ENCODE data around the gene COL17A1.

Gene COL17A1

DNA sequence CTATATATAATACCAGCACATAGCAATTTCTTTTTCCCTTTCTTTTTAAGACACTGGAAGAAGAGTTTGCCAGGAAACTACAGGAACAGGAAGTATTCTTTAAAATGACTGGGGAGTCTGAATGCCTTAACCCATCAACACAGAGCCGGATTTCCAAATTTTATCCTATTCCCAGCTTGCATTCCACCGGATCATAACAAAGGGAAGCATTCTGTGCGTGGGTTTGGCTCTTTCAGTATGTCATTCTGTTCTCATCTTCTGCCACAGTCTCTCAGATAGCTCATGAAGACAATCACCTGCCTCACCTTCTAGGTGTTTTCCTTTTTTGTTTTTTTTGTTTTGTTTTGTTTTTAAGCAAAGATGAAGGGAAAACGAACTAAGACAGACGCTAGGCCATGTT, 60.2 kb downstream of the COL17A1 start:
- no peaks in the 10 kb centered on the region; the same call in none of the 2 replicates for H3K36me3 ChIP-seq (ENCODE audit: insufficient read depth, low read length)

DNA sequence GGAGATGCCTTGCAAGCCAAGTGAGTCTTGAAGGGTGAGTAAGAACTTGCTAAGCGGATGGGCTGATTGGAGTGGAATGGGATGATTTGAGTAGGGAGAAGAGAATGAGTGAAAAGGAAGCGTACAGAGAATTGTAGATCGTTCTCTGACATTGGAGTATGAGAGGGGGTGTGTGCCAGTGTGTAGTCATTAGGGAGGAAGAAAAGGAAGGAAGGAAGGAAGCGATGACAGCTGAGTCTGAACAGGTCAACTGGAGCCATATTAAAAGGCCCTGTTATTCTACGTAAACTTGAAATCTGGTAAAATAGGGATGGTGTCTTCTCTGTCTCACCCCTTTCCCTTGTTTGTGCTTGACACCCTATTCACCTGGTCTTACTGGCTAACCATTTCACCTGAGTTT, 63.7 kb downstream of the COL17A1 start:
- H3K4me1 ChIP-seq (ENCODE audit: insufficient read depth, low read length) = no peaks in the 10 kb centered on the region
- no peaks in the 10 kb centered on the region for H3K9me3 ChIP-seq (ENCODE audit: control insufficient read depth, insufficient read depth, low read length)
- no peak overlapping the region for H3K9ac ChIP-seq (ENCODE audit: low read depth, low read length)
- H3K36me3 ChIP-seq (ENCODE audit: insufficient read depth, low read length) = peaks cover 6% of the 10 kb centered on the region

More for the DNA sequence above, 60.2 kb downstream of the COL17A1 start:
- H3K9me3 ChIP-seq (ENCODE audit: control insufficient read depth, insufficient read depth, low read length) = no peaks in the 10 kb centered on the region
- H3K4me1 ChIP-seq (ENCODE audit: insufficient read depth, low read length) = no peaks in the 10 kb centered on the region
- H3K9ac ChIP-seq (ENCODE audit: low read depth, low read length) = no peak overlapping the region

DNA sequence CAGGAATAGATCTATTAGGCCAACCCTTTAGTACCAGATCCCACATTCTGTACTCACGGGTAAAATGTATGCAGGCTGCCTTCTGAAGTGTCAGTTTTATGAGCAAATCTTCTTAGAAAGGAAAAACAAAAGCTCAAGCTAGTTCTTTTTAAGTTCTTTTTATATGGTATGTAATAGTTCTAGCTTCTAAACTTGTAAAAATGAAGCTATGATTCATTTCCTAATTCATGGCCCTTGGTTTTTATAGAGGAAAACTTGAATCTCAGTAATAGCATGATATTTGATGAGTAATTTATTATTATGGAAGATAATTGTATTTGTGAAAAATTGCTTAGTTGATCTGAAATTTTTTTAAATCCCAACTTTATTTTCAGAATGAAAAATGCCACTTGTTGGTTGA, 64.4 kb downstream of the COL17A1 start:
- Histone ChIP-seq H3K9me3 (ENCODE audit: control insufficient read depth, insufficient read depth, low read length) (no peaks in the 10 kb centered on the region), H3K4me1 (ENCODE audit: insufficient read depth, low read length) (no peaks in the 10 kb centered on the region), H3K36me3 (ENCODE audit: insufficient read depth, low read length) (peaks cover 6% of the 10 kb centered on the region), H3K9ac (ENCODE audit: low read depth, low read length) (no peak overlapping the region)

DNA sequence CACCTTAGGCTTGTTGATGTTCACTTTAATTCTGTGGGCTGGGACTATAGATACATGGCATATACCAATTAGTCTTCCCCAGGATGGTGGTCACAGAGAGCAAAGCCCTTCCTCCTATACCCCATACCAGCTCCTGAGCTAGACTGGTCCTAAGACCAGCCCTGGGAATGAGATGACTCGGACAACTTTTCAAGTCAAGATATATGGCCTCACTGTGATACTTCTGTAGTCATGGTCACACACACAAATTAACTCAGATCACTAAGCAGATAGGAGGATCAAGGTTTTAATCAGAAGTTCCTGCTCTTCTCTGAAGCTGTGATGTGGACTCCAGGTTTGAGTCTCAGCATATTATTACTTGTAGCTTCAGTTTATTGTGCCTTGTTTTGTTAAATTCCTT, 65.7 kb downstream of the COL17A1 start:
- no peaks in the 10 kb centered on the region for H3K9me3 ChIP-seq (ENCODE audit: control insufficient read depth, insufficient read depth, low read length)
- peaks cover 6% of the 10 kb centered on the region for H3K36me3 ChIP-seq (ENCODE audit: insufficient read depth, low read length)
- no peaks in the 10 kb centered on the region for H3K4me1 ChIP-seq (ENCODE audit: insufficient read depth, low read length)
- no peak overlapping the region for H3K9ac ChIP-seq (ENCODE audit: low read depth, low read length)

DNA sequence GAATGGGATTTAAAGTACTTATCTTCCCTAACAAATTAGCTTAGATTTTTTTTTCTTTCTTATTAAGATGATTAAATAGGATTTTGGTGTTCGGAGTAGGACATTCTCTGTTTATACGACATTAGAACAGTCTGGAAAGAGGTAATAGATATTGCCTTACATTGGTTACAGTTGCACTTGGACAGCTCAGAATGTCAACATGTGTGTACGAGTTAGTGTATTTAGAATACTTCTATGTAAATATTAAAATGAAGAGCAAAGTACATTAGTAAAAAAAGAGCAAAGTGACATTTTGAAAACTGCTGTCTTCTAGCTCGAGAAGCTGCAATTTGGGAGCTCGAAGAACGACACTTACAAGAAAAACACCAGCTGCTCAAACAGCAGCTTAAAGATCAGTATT, 67.2 kb downstream of the COL17A1 start:
- no peaks in the 10 kb centered on the region for H3K9me3 ChIP-seq (ENCODE audit: control insufficient read depth, insufficient read depth, low read length)
- no peaks in the 10 kb centered on the region for H3K4me1 ChIP-seq (ENCODE audit: insufficient read depth, low read length)
- H3K9ac ChIP-seq (ENCODE audit: low read depth, low read length) = no peak overlapping the region
- H3K36me3 ChIP-seq (ENCODE audit: insufficient read depth, low read length) = peaks cover 6% of the 10 kb centered on the region; the same call in 1 of the 2 replicates

DNA sequence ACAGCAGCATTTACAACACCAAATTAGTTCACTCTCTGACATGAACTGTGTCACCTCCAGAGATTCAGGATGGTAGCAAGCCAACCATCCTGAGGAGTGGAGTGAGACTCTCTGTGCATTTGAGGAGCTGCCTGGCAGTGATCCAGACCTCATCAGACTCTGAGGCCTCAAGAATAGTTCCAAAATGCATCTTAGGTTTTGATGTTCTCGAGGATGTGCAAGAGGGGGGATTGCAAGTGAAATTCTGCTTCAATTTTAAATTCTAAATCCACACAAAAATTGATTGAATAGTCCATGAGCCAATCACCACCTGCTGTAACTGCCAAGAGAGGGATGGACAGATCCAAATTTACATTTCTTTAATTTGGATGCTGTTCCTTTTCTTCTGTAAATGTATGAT, 69.0 kb downstream of the COL17A1 start:
- no peak overlapping the region for H3K9ac ChIP-seq (ENCODE audit: low read depth, low read length)
- no peaks in the 10 kb centered on the region for H3K9me3 ChIP-seq (ENCODE audit: control insufficient read depth, insufficient read depth, low read length)

DNA sequence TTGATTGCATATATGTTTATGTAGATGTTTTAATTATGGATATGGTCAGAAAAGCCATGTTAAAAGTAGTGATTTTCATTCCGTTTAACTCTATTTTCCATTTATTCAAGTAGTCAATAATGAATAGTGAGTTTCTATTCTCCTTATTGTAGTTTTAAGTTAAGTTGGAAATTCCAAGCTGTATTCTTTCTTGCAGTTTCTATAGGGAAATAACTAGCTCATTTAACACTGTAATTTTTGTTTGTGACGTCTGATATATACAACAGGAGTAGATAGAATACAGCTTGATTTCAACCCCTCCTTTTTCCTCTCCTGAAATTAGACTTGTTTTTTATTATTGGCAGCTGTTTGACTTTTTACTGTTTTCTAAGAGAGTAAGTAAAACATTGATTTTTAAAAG, 71.5 kb downstream of the COL17A1 start:
- H3K9me3 ChIP-seq (ENCODE audit: control insufficient read depth, insufficient read depth, low read length) = no peaks in the 10 kb centered on the region
- H3K4me1 ChIP-seq (ENCODE audit: insufficient read depth, low read length) = no peaks in the 10 kb centered on the region
- no peak overlapping the region for H3K9ac ChIP-seq (ENCODE audit: low read depth, low read length)
- no peaks in the 10 kb centered on the region for H3K36me3 ChIP-seq (ENCODE audit: insufficient read depth, low read length)

More for the DNA sequence above, 69.0 kb downstream of the COL17A1 start:
- peaks cover 6% of the 10 kb centered on the region; the same call in 1 of the 2 replicates for H3K36me3 ChIP-seq (ENCODE audit: insufficient read depth, low read length)
- H3K4me1 ChIP-seq (ENCODE audit: insufficient read depth, low read length) = no peaks in the 10 kb centered on the region

DNA sequence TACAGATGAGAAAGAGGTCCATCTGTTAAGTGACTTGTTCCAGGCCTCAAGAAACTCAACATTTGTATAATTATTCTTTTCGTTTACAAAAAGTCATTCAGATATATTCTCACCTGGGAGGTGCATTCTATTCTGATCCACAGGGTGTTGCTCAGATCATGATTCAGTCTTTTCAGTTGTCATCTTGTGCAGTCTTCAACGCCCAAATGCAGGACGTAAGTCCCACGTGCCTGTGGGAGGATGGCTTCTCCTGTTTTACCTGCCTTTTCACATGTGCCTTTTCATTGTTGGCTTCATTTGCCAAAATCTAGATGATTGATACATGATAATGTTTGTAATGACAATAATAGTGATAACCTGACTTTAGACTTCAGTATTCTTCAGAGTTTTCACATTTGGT, 72.2 kb downstream of the COL17A1 start:
- no peaks in the 10 kb centered on the region for H3K36me3 ChIP-seq (ENCODE audit: insufficient read depth, low read length)
- H3K9me3 ChIP-seq (ENCODE audit: control insufficient read depth, insufficient read depth, low read length) = no peaks in the 10 kb centered on the region
- no peaks in the 10 kb centered on the region for H3K4me1 ChIP-seq (ENCODE audit: insufficient read depth, low read length)
- H3K9ac ChIP-seq (ENCODE audit: low read depth, low read length) = no peak overlapping the region

DNA sequence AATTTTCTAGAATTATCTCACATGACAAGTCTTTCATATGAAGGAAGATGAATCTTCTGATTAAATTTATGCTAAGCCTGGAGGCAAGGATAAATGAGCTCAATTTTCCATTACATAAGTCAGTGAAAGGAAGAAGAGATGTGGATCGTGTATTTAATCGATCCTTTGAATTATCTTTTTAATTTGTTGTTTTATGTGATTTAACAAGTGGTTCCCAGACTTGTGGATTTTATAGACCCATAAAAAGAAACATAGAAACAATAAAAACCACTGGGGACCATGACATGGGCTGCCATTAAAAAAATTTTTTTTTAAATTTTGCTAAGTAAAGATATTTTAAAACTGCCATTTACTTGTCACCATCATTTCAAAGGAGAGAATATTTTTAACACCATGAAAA, 73.8 kb downstream of the COL17A1 start:
- Histone ChIP-seq H3K9me3 (ENCODE audit: control insufficient read depth, insufficient read depth, low read length) (no peaks in the 10 kb centered on the region), H3K36me3 (ENCODE audit: insufficient read depth, low read length) (no peaks in the 10 kb centered on the region)

DNA sequence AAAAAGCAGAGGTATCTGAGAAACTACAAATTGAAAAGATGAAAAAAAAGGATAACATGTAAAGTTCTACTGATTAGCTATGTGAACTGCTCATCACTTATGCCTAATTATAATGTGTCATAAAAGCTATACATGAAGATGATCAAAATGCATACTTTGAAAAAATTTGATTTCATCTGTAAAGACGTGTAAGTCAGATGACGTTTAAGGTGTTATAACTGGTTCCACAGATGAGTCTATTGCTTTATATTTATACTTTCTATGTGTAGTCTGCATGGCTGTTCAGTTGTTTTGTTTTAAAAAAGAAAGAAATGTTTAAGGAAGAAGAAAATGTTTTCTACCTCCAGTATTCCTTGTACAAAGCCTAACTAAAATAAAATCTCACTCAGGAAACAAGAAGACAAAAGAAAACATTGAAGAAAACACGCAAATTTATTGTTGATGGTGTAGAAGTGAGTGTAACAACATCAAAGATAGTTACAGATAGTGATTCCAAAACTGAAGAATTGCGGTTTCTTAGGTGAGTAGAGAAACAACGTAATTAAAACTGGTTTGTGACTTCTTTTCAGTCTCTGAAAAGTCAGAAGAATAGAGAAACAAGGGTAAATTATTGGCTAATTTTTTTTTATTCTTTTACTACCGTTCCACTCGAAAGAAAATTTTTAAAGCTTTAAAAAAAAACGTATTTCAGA, 80.4 kb downstream of the COL17A1 start:
- peaks cover 9% of the 10 kb centered on the region; the same call in 1 of the 2 replicates for H3K36me3 ChIP-seq (ENCODE audit: insufficient read depth, low read length)
- H3K4me1 ChIP-seq (ENCODE audit: insufficient read depth, low read length) = no peaks in the 10 kb centered on the region
- H3K9ac ChIP-seq (ENCODE audit: low read depth, low read length) = no peak overlapping the region
- no peaks in the 10 kb centered on the region for H3K9me3 ChIP-seq (ENCODE audit: control insufficient read depth, insufficient read depth, low read length)

More for the DNA sequence above, 73.8 kb downstream of the COL17A1 start:
- no peak overlapping the region for H3K9ac ChIP-seq (ENCODE audit: low read depth, low read length)
- H3K4me1 ChIP-seq (ENCODE audit: insufficient read depth, low read length) = no peaks in the 10 kb centered on the region

DNA sequence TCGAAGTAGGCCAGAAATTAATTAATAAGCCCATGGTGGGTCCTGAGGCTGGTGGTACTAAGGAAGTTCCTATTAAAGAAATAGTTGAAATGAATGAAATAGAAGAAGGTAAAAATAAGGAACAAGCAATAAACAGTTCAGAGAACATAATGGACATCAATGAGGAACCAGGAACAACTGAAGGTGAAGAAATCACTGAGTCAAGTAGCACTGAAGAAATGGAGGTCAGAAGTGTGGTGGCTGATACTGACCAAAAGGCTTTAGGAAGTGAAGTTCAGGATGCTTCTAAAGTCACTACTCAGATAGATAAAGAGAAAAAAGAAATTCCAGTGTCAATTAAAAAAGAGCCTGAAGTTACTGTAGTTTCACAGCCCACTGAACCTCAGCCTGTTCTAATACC, 82.8 kb downstream of the COL17A1 start:
- Histone ChIP-seq H3K9ac (ENCODE audit: low read depth, low read length) (no peak overlapping the region), H3K36me3 (ENCODE audit: insufficient read depth, low read length) (peaks cover 9% of the 10 kb centered on the region; the same call in 1 of the 2 replicates), H3K4me1 (ENCODE audit: insufficient read depth, low read length) (no peaks in the 10 kb centered on the region), H3K9me3 (ENCODE audit: control insufficient read depth, insufficient read depth, low read length) (no peaks in the 10 kb centered on the region)

DNA sequence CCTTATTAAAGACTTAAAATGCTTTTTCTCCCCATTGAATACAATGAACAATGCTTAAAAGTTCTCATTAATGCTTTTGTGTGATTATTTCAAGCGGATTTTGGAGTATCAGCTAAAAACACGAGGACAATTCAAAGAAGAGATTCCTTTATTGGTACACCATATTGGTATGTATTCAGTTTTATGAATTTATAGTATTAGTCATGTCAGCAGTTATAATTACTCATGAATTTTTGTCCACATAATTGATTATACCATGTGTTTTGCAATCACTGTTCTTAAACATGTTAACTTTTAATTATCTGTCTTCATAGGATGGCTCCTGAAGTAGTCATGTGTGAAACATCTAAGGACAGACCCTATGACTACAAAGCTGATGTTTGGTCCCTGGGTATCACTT, 86.9 kb downstream of the COL17A1 start:
- Histone ChIP-seq H3K9ac (ENCODE audit: low read depth, low read length) (no peak overlapping the region), H3K9me3 (ENCODE audit: control insufficient read depth, insufficient read depth, low read length) (no peaks in the 10 kb centered on the region), H3K36me3 (ENCODE audit: insufficient read depth, low read length) (peaks cover 9% of the 10 kb centered on the region; the same call in 1 of the 2 replicates), H3K4me1 (ENCODE audit: insufficient read depth, low read length) (no peaks in the 10 kb centered on the region)

DNA sequence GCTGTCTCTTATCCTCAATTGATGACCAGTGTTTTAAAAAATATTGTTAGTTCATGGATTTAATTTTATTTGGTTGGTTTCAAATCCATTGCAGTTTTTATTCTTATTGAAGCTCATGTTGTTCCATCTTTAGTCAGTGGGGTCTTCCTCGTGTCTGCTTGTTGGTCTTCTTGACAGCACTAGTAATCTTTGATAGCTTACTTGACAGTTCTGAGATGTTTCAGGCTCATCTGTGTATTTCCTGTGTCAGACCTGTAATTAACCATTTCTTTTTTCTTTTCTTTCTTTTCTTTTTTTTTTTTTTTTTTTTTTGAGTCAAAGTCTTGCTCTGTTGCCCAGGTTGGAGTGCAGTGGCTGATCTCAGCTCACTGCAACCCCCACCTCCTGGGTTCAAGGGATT, 90.5 kb downstream of the COL17A1 start:
- no peaks in the 10 kb centered on the region for H3K9me3 ChIP-seq (ENCODE audit: control insufficient read depth, insufficient read depth, low read length)
- H3K4me1 ChIP-seq (ENCODE audit: insufficient read depth, low read length) = no peaks in the 10 kb centered on the region
- H3K36me3 ChIP-seq (ENCODE audit: insufficient read depth, low read length) = no peaks in the 10 kb centered on the region

DNA sequence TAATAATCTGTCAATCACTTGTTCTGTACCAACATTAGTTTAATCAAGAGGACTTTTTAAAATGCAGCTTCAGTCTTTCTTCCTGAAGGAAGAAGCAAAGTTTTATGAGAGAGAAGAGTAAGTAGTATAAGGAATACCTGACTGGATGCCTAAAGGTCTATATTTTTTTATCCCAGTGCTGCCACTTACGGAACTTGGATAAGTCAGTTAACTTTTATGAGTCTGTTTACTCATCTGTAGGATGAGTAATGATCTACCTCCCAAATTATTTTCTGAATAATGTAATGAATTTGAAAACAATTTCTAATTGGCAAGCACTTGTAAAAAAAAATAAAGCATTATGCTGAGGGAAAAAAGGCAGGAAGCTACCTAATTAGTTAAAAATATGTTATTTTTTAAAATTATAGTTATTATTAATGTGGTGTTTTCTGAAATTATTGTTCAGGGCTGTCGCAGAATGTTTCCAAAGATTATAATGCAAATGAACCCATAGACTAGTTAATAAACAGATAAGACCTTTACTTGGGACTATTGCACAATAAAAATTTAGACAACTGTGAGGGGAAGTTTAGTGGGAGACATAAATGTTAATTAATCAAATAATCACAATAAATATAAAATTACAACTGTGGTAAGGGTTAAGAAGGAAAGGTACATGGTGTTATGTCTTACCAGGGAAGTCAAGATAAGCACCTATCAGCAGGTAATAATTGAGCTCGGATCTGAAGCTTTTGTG, 94.1 kb downstream of the COL17A1 start:
- Histone ChIP-seq H3K9ac (ENCODE audit: low read depth, low read length) (no peak overlapping the region), H3K36me3 (ENCODE audit: insufficient read depth, low read length) (no peaks in the 10 kb centered on the region), H3K9me3 (ENCODE audit: control insufficient read depth, insufficient read depth, low read length) (no peaks in the 10 kb centered on the region), H3K4me1 (ENCODE audit: insufficient read depth, low read length) (no peaks in the 10 kb centered on the region)

More for the DNA sequence above, 90.5 kb downstream of the COL17A1 start:
- no peak overlapping the region for H3K9ac ChIP-seq (ENCODE audit: low read depth, low read length)

DNA sequence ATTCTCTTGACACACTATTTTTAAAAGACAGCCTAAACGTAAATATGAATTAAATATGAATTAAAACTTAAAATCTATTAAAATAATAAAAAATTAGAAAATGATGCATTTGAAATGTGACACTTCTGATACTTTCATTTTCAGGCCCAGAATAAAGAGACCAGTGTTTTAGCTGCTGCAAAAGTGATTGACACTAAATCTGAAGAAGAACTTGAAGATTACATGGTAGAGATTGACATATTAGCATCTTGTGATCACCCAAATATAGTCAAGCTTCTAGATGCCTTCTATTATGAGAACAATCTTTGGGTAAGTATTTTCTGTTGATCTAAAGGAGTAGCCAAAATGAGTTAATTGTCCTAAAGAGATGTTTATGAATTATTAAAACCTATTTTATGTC, 95.1 kb downstream of the COL17A1 start:
- Histone ChIP-seq H3K4me1 (ENCODE audit: insufficient read depth, low read length) (no peaks in the 10 kb centered on the region), H3K36me3 (ENCODE audit: insufficient read depth, low read length) (no peaks in the 10 kb centered on the region), H3K9ac (ENCODE audit: low read depth, low read length) (no peak overlapping the region), H3K9me3 (ENCODE audit: control insufficient read depth, insufficient read depth, low read length) (no peaks in the 10 kb centered on the region)
